Breast epithelium (tissue), 3 donors: Measurements from ENCODE around the gene ADM.

ENCODE experiments used
- POLR2A ChIP-seq: fragments of 450-650 bp; IDR thresholded peaks from one replicate; pipeline ENCODE4 v1.6.1; 2016; ENCODE audit warnings: antibody characterized with exemption, mild to moderate bottlenecking, moderate library complexity
- TF ChIP-seq, protein P1 (sequence below), 3 donors: fragments of 450-650 bp; IDR thresholded peaks; one replicate each; pipeline ENCODE4 v1.5.1; 2016 to 2017; ENCODE audit warnings: antibody characterized with exemption in 3 of 3, mild to moderate bottlenecking in 3 of 3, moderate library complexity in 3 of 3

DNA sequence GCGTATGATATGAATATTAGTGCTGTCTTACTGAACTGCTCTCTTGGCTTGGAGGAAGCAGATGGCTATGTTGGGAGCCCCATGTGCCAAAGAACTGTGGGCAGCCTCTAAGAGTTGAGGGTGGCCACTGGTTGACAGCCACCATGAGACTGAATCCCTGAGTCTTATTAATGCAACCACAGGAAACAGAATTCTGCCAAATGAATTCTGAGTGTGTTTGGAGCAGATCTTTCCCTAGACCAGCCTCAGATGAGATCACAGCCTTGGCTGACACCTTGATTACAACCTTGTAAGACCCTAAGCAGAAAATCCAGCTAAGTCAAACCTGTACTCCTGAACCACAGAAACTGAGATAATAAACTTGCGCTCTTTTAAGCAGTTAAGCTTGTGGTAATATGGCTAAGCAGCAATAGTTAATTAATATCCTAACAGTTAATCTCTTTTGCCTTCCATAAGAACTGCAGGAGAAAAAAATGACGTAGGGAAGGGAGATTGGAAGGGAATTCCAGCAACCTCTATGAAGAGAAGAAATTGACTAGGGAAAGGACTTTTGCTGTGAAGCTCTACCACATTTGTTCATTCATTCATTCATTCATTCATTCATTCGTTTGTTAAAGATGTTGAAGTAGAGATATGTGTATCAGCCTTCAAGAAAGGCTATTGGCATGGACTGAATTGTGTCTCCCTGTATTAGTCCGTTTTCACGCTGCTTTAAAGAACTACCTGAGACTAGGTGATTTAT lies 26.8 kb downstream of the ADM start:
- TF ChIP-seq, protein P1, sequence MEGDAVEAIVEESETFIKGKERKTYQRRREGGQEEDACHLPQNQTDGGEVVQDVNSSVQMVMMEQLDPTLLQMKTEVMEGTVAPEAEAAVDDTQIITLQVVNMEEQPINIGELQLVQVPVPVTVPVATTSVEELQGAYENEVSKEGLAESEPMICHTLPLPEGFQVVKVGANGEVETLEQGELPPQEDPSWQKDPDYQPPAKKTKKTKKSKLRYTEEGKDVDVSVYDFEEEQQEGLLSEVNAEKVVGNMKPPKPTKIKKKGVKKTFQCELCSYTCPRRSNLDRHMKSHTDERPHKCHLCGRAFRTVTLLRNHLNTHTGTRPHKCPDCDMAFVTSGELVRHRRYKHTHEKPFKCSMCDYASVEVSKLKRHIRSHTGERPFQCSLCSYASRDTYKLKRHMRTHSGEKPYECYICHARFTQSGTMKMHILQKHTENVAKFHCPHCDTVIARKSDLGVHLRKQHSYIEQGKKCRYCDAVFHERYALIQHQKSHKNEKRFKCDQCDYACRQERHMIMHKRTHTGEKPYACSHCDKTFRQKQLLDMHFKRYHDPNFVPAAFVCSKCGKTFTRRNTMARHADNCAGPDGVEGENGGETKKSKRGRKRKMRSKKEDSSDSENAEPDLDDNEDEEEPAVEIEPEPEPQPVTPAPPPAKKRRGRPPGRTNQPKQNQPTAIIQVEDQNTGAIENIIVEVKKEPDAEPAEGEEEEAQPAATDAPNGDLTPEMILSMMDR (IDR thresholded peaks at IDR 0.05) = no peak
- TF ChIP-seq POLR2A = no peak
